DND-41 (cell line): ENCODE measurements around the gene DNMT3L.
"Not testable (repeated sequence)": the region's sequence is repeated elsewhere in the genome, so short reads cannot be mapped to it uniquely, and the experiment has no call there.

Source experiments
- CTCF ChIP-seq: IDR thresholded peaks from 2 replicates; pipeline ENCODE4 v1.5.1; 2012; ENCODE audit warnings: borderline replicate concordance, low read length, moderate library complexity, mild to moderate bottlenecking; ENCODE audit not compliant: poor library complexity, severe bottlenecking; ENCODE audit errors: extremely low read depth
- EZH2 ChIP-seq: IDR thresholded peaks from 3 replicates; pipeline ENCODE4 v1.6.1; 2012; ENCODE audit warnings: borderline replicate concordance, low read depth, mild to moderate bottlenecking, moderate library complexity, low read length, inconsistent platforms; ENCODE audit not compliant: severe bottlenecking

DNA sequence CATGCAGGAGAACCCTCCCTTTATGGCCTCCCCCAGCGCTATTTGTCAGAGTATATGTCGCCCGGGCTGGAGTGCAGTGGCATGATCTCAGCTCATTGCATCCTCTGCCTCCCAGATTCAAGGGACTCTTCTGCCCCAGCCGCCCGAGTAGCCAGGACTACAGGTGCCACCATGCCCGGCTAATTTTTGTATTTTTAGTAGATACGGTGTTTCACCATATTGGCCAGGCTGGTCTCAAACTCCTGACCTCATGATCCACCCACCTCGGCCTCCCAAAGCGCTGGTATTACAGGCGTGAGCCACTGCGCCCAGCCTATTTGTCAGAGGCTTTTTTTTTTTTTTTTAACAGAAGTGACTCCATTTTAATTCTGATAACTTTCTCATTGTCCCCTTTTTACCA is 61.7 kb downstream of the DNMT3L start:
- TF ChIP-seq CTCF, EZH2: not testable (repeated sequence)
